ENCODE results near the gene THBS3.

GRCh38 chr1:155196103-155196892 is 11.4 kb downstream of the THBS3 start:
- no peak for TF ChIP-seq CTCF (conservative IDR thresholded peaks at IDR 0.05; ENCODE audit: low read length)
- TF ChIP-seq EZH2phosphoT487 (IDR thresholded peaks at IDR 0.05; ENCODE audit: borderline replicate concordance, low read depth, low read length): no peak
